ENCODE measurements around the gene ZCCHC14. TPM values are rescaled to one million over a fixed set of nuclear protein-coding genes. Genes with fewer than 3 reads are reported as not detected.

ZCCHC14 gene
- total RNA-seq, 1 experiment from 2014 or later: 37.8 TPM

DNA sequence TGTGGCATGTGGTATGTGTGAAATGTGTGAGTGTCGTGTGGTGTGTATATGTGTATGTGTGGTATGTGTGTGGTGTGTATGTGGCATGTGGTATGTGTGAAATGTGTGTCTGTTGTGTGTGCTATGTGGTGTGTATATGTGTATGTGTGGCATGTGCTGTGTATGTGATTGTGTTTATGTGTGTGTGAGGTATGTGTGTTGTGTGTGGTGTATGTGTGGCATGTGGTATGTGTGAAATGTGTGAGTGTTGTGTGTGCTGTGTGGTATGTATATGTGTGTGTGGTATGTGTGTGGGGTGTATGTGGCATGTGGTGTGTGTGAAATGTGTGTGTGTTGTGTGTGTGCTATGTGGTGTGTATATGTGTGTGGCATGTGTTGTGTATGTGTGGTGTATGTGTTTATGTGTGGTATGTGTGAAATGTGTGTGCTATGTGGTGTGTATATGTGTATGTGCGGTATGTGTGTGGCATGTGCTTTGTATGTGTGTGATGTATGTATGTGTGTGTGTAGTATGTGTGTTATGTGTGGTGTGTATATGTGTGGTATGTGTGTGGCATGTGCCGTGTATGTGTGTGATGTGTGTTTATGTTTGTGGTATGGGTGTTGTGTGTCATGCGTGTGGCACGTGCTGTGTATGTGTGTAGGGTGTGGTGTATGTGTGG lies 9.6 kb upstream of the ZCCHC14 start:
- TF ChIP-seq SRF (IDR thresholded peaks at IDR 0.05; ENCODE audit: low read depth) (no peak), SP1 (IDR thresholded peaks at IDR 0.05; ENCODE audit: low read depth) (no peak), ELF1 (IDR thresholded peaks at IDR 0.05; ENCODE audit: borderline replicate concordance, low read depth) (no peak), ZFX (IDR thresholded peaks at IDR 0.05) (no peak), CTCF (IDR thresholded peaks at IDR 0.05 in 2 of 3, conservative IDR thresholded peaks at IDR 0.05 in 1 of 3; ENCODE audit: borderline replicate concordance in 1 of 3, insufficient read depth in 1 of 3, low read depth in 2 of 3, low read length in 2 of 3) (no peak), FOSL1 (IDR thresholded peaks at IDR 0.05; ENCODE audit: low read depth) (no peak), TCF7L2 (IDR thresholded peaks at IDR 0.05; ENCODE audit: borderline replicate concordance, extremely low read depth, insufficient read depth, insufficient read length) (no peak), EGR1 (IDR thresholded peaks at IDR 0.05; ENCODE audit: low read depth) (no peak), POLR2AphosphoS5 (IDR thresholded peaks at IDR 0.05; ENCODE audit: low read depth, low read length) (no peak), RAD21 (IDR thresholded peaks at IDR 0.05; ENCODE audit: low read depth) (no peak), ZNF274 (IDR thresholded peaks at IDR 0.05; ENCODE audit: low read depth, low read length) (no peak), EZH2 (IDR thresholded peaks at IDR 0.05) (no peak), CBX3 (IDR thresholded peaks at IDR 0.05; ENCODE audit: low read depth) (no peak), SIN3A (IDR thresholded peaks at IDR 0.05; ENCODE audit: low read depth) (no peak), JUND (IDR thresholded peaks at IDR 0.05) (no peak; the same call in 1 of the 2 replicates)
- TF ChIP-seq, protein P1, sequence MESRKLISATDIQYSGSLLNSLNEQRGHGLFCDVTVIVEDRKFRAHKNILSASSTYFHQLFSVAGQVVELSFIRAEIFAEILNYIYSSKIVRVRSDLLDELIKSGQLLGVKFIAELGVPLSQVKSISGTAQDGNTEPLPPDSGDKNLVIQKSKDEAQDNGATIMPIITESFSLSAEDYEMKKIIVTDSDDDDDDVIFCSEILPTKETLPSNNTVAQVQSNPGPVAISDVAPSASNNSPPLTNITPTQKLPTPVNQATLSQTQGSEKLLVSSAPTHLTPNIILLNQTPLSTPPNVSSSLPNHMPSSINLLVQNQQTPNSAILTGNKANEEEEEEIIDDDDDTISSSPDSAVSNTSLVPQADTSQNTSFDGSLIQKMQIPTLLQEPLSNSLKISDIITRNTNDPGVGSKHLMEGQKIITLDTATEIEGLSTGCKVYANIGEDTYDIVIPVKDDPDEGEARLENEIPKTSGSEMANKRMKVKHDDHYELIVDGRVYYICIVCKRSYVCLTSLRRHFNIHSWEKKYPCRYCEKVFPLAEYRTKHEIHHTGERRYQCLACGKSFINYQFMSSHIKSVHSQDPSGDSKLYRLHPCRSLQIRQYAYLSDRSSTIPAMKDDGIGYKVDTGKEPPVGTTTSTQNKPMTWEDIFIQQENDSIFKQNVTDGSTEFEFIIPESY (IDR thresholded peaks at IDR 0.05; ENCODE audit: extremely low read depth, insufficient replicate concordance, low read length): no peak
- TF ChIP-seq, protein P2, sequence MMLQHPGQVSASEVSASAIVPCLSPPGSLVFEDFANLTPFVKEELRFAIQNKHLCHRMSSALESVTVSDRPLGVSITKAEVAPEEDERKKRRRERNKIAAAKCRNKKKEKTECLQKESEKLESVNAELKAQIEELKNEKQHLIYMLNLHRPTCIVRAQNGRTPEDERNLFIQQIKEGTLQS (IDR thresholded peaks at IDR 0.05): no peak
- TF ChIP-seq, protein P3, sequence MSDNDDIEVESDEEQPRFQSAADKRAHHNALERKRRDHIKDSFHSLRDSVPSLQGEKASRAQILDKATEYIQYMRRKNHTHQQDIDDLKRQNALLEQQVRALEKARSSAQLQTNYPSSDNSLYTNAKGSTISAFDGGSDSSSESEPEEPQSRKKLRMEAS (IDR thresholded peaks at IDR 0.05): no peak; the same call in 1 of the 2 replicates
- BruUV-seq (replicated peaks): no TSS peak
- H2AFZ ChIP-seq (ENCODE audit: low read depth, low read length, poor library complexity, severe bottlenecking): no peak overlapping the region
- H3K4me2 ChIP-seq (ENCODE audit: low read length): no peak overlapping the region
- RAD21 ChIA-PET (ENCODE audit: low non-redundant PET in 1 of 2, low total read pairs in 2 of 2, uncharacterized antibody in 2 of 2, unreplicated experiment in 2 of 2): no interaction called here
- H4K20me1 ChIP-seq (ENCODE audit: insufficient read depth): no peaks in the 10 kb centered on the region
- H3K79me2 ChIP-seq (ENCODE audit: insufficient read depth, low read length): no peaks in the 10 kb centered on the region
- no peak overlapping the region for H3K27ac ChIP-seq (ENCODE audit: low read depth, low read length)
- H3K27me3 ChIP-seq (ENCODE audit: insufficient read depth, low read length): peaks cover 13% of the 10 kb centered on the region; the same call in 1 of the 2 replicates
- ATAC-seq: no peak
- intact Hi-C loops (cut with micrococcal nuclease): no loop called here
- H3K4me3 ChIP-seq (replicated peaks in 1 of 2; ENCODE audit: low read depth in 1 of 2, low read length in 2 of 2): no peak overlapping the region
- no peak for DNase-seq (ENCODE audit: low read depth, low spot score)
- no peaks in the 10 kb centered on the region; a peak in 1 of 4 replicates for H3K9me3 ChIP-seq (ENCODE audit: control insufficient read depth in 1 of 2, insufficient read depth in 1 of 2, low read depth in 1 of 2, low read length in 2 of 2)
- POLR2A ChIA-PET: no interaction called here
- CTCF ChIA-PET: no interaction called here
- no peaks in the 10 kb centered on the region for H3K36me3 ChIP-seq (ENCODE audit: control insufficient read depth in 1 of 2, insufficient read depth in 2 of 2, low read length in 2 of 2)
- no peak overlapping the region for H3K9ac ChIP-seq (ENCODE audit: low read length)
- H3K9me2 ChIP-seq (ENCODE audit: insufficient read depth): no peaks in the 10 kb centered on the region
- H3K4me1 ChIP-seq (ENCODE audit: control insufficient read depth in 1 of 2, insufficient read depth in 2 of 2, low read length in 2 of 2): 0 out of 4 replicates have a peak, but pooled peaks cover 2 to 6% of the 10 kb centered on the region in 2 experiments

Measured in HCT116 (cell line).